SH-SY5Y (cell line): ENCODE results near the gene PPDPF.

Source experiments
- GATA2 ChIP-seq: IDR thresholded peaks from 2 replicates; pipeline ENCODE4 v1.6.1; 2011; ENCODE audit warnings: mild to moderate bottlenecking, low read depth, low read length
- GATA3 ChIP-seq: IDR thresholded peaks from 2 replicates; pipeline ENCODE4 v1.6.1; 2011; ENCODE audit warnings: low read depth, mild to moderate bottlenecking, low read length, moderate library complexity

DNA sequence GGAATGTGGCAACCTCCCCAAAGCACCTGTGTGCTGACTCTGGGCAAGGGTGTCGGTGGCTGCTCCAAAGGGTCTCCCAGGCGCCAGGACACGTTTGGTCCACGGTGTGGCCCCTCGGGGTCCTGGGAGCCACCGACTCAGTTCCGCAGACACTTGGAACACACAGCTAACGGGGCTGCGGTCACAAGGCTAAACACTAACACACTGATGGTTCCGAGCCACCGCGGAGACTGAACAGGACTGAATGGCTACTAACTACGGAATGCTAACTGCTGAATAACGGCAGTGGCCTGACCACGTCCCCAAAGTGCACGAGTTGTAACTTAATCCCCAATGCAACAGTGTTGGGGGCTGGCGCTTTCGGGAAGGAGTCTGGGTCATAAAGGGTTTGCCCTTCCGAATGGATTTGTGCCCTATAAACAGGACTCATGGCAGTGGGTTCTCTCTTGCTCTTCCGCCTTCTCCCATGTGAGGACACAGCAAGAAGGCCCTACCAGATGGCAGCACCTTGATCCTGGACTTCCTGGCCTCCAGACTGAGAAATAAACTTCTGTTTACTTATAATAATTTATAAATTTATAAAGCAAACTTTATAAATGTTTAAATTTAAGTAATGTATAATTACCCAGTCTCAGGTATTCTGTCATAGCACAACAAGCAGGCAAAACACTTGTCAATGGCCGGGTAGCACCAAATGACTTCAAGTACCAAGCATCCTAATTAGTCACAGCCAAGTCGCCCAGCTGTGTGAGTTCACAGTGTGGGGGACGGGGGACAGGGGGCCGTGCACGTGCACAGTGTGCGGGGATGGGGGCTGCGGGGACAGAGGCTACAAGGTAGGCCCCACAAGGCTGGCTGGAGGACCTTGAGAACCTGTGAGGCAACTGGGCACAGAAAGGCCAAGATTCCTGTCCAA, 19.4 kb upstream of the PPDPF start:
- TF ChIP-seq GATA2 (no peak), GATA3 (no peak)
